DMS 273 (cell line): Measurements from ENCODE around the gene RABGAP1L.
"Not testable (repeated sequence)": the region's sequence is repeated elsewhere in the genome, so short reads cannot be mapped to it uniquely, and the experiment has no call there.

Experiments used
- DNase-seq: peaks from one replicate; lab custom pipeline; 2025; ENCODE audit not compliant: unreplicated experiment; lab: John Stamatoyannopoulos, UW

The RABGAP1L gene

DNA sequence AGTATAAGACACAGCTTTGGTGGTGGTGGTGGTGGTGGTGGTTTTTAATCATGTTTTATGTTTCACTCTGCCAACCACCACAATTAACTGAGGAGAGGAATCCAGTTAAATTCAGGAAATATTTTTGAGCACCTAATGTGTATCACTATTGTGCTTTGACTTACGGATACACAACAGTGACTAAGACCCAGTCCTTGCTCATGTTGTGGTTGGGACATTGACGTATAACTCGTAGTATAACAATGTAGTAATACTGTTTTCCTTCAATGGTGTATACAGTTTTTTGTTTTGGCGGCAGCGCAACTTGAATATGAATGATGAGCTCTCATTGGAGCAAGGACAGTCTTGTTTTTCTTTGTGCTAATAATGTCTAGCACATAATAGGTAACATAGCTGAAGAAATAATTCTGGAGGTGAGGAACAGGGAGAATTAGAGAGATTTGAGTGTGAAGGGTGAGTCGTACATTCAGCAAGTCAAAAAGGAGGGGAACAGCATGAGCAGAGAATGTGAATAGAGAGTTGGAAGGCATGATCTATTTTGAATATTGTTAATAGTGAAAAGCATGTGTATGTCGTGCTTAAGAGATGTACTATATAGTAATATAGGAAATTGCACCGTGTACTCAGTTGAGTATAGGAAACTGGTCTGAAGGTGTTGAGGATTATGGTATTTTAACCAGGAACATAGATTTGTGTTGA lies 845.9 kb downstream of the RABGAP1L start:
- DNase-seq: no peak

GRCh38 chr1:175009532-175009931 lies 850.2 kb downstream of the RABGAP1L start:
- no peak for DNase-seq

DNA sequence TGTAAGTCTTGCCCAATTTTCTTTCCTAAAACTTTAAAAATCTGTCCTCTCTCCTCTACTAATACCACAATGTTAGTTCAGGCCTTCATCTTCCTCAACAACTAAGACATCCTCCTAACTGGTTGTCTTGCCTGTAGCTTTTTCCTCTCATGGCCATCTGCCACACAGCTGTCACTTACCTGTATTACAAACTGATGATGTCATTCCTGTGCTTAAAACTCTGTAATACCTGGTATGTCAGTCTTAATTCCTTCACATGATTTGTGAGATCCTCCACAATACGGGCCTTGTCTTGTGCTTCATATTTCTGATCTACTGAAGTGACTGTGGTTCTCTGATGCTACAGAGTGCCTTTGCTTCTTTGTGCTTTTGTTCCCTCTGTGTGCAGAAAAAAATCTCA lies 854.1 kb downstream of the RABGAP1L start:
- DNase-seq: no peak

- DNase-seq: no peak
Measured at GRCh38 chr1:175015243-175015642, 855.9 kb downstream of the RABGAP1L start.

- DNase-seq: no peak
Measured at GRCh38 chr1:175019524-175019923, 860.2 kb downstream of the RABGAP1L start.

GRCh38 chr1:175023043-175023921 lies 864.0 kb downstream of the RABGAP1L start, which contains the start of gene MRPS14:
Gene MRPS14, minus strand, starts transcription at chr1:175023425. Its CDS starts 17 bp downstream, at chr1:175023408.
- DNase-seq: peak; percentile 99

DNA sequence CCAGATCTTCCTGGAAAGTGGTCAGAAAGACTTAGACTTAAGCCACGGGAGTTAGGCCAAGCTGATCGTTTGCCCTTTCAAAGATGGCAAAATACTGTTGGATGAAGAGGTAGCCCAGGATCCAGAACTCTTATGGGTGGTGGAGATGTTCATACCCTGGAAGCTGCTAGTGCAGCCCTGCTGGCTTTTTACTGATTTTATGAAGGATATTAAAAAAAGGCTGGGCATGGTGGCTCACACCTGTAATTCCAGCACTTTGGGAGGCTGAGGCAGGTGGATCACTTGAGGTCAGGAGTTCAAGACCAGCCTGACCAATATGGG lies 864.6 kb downstream of the RABGAP1L start:
- peak; percentile 60 for DNase-seq

DNA sequence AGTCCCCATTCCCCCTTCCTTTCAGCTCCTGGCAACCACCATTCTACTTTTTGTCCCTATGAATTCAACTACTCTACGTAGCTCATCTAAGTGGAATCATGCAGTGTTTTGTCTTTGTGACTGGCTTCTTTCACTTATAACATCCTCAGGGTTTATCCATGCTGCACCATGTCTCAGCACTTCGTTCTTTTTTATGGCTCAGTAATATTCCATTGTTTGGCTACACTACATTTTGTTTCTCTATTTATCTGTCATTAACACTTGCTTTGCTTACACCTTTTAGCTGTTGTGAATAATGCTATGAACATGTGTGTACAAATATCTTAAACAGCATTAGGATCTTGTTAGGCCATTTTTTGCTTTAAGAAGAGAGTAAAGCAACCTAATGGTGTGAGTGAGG lies 865.5 kb downstream of the RABGAP1L start:
- DNase-seq: no peak

- DNase-seq: no peak
Measured at GRCh38 chr1:175033953-175034352, 874.6 kb downstream of the RABGAP1L start.

GRCh38 chr1:175034775-175035174 lies 875.5 kb downstream of the RABGAP1L start:
- DNase-seq: no peak

- no peak for DNase-seq
Measured at GRCh38 chr1:175035865-175036264, 876.5 kb downstream of the RABGAP1L start.

DNA sequence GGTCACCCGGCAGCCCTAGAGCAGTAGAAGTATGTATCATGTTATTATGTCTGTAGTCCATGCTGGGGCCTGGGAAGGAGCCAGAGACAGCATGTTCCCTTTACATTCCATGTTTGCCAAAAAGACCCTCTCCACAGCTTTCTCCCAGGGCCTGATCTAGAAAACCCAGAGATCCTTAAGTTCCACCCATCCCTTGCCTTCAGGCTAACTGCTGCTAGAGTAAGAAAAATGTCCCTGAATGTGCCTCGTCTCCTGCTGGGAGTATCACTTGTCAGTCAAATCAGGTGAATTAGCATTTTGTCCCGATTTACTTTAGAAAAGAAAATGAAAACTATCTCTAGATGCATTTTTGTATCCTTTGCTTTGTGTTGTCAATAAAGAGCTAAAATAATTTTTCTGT lies 877.2 kb downstream of the RABGAP1L start:
- DNase-seq: no peak

GRCh38 chr1:175037416-175037815 lies 878.1 kb downstream of the RABGAP1L start:
- DNase-seq: no peak

- DNase-seq: no peak
Measured at GRCh38 chr1:175040324-175040879, 881.1 kb downstream of the RABGAP1L start.

DNA sequence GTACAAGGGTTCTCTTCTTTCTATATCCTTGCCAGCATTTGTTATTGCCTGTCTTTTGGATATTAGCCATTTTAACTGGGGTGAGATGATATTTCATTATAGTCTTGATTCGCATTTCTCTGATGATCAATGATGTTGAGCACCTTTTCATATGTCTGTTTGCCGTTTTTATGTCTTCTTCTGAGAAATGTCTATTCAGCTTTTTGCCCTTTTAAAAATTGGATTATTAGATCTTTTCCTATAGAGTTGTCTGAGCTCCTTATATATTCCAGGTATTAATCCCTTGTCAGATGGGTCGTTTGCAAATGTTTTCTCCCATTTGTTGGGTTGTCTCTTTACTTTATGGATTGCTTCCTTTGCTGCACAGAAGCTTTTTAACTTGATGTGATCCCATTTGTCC lies 883.3 kb downstream of the RABGAP1L start:
- no peak for DNase-seq

GRCh38 chr1:175043824-175044223 lies 884.5 kb downstream of the RABGAP1L start:
- no peak for DNase-seq

DNA sequence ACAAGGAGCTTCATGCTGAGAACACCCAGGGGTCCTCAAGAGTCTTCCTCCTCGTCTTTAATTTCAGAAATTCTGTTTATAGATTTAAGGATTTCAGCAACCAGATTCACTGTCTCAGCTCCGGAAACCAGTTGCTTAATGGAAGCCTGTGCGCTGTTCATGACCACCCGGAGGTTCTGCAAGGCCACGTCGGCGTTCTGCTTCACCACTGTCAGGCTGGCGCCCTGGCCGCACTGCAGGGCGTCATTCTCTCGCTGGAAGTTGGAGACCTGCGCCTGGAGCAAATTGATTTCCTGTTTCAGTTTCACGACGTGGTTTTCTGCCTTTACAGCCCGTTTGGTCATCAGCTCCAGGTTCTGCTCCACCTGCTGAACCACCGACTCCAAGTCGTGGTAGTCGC lies 885.3 kb downstream of the RABGAP1L start:
- DNase-seq: not testable (repeated sequence)
